ENCODE data around the gene DNAJC8.

DNAJC8 gene

GRCh38 chr1:28199328-28200233, 33.2 kb downstream of the DNAJC8 start:
- DNase-seq: peak in 4 of 6 experiments; percentile 15 to 62 (median 56)

GRCh38 chr1:28197682-28198415, 35.0 kb downstream of the DNAJC8 start:
- no peak for DNase-seq

GRCh38 chr1:28196330-28196729, 36.5 kb downstream of the DNAJC8 start:
- DNase-seq: no peak

- DNase-seq: no peak
Measured at GRCh38 chr1:28195780-28196179, 37.0 kb downstream of the DNAJC8 start.

- no peak for DNase-seq
Measured at GRCh38 chr1:28194326-28195035, 38.3 kb downstream of the DNAJC8 start.

GRCh38 chr1:28193701-28194161, 39.1 kb downstream of the DNAJC8 start:
- DNase-seq: no peak

GRCh38 chr1:28190996-28191645, 41.7 kb downstream of the DNAJC8 start:
- no peak for DNase-seq

- DNase-seq: no peak
Measured at GRCh38 chr1:28190337-28190979, 42.4 kb downstream of the DNAJC8 start.

GRCh38 chr1:28185071-28185470, 47.8 kb downstream of the DNAJC8 start:
- DNase-seq: no peak

- no peak for DNase-seq
Measured at GRCh38 chr1:28180306-28181305, 52.2 kb downstream of the DNAJC8 start.

GRCh38 chr1:28178690-28179485, 53.9 kb downstream of the DNAJC8 start:
- DNase-seq: no peak

- no peak for DNase-seq
Measured at GRCh38 chr1:28176492-28177470, 56.0 kb downstream of the DNAJC8 start, which contains the start of gene PTAFR. PTAFR (minus strand) TSS chr1:28176690; CDS start chr1:28151021, 25,669 bp downstream.

GRCh38 chr1:28175955-28176485, 56.8 kb downstream of the DNAJC8 start:
- no peak for DNase-seq

- no peak for DNase-seq
Measured at GRCh38 chr1:28173980-28174297, 58.9 kb downstream of the DNAJC8 start.

GRCh38 chr1:28173151-28173979, 59.5 kb downstream of the DNAJC8 start:
- no peak for DNase-seq

- DNase-seq: peak in 2 of 6 experiments; percentile 5 to 19
Measured at GRCh38 chr1:28172713-28173150, 60.1 kb downstream of the DNAJC8 start.

GRCh38 chr1:28171246-28171645, 61.6 kb downstream of the DNAJC8 start:
- DNase-seq: no peak
